GDM1 (cell line): ENCODE measurements around the gene EEF2.
"Not testable (repeated sequence)": the region's sequence is repeated elsewhere in the genome, so short reads cannot be mapped to it uniquely, and the experiment has no call there.

Source experiments
- DNase-seq: peaks from one replicate; lab custom pipeline; 2025; lab: John Stamatoyannopoulos, UW

EEF2 gene

DNA sequence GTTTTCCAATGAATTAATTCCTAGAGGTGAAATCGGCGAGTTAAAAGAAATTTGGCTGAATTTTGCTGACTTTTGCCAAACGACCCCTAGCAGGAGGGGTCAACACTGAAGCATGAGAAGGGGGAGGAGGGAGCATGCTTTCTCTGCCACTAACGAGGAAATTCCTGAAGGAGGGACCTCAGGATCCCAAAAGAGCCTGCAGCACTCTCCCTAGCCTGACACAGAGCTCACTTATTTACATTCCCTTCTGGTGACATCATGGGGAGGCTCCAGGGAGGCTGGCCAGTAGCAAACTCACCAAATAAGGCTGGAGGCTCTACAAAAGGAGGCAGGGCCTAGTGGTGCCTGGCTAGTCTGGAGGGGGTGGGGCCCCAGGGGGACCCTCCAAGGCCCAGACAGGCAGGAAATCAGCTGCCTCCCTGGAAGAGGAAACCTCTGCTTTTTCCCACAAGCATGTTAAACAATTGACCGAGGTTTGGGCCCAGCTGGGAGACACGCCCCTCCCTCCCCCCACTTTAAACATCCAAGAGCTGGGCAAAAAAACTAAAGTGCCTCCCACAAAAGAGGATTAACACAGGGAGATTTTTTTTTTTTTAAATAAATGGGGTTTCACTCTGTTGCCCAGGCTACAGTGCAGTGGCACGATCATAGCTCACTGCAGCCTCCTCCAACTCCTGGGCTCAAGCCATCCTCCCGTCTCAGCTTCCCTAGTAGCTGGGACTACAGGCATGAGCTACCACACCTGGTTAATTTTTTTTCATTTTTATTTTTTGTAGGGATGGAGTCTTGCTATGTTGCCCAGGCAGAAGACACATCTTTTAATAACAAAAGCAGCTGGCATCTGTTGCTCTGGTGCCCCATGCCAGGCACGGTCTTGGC lies 16.5 kb downstream of the EEF2 start:
- no peak for DNase-seq

DNA sequence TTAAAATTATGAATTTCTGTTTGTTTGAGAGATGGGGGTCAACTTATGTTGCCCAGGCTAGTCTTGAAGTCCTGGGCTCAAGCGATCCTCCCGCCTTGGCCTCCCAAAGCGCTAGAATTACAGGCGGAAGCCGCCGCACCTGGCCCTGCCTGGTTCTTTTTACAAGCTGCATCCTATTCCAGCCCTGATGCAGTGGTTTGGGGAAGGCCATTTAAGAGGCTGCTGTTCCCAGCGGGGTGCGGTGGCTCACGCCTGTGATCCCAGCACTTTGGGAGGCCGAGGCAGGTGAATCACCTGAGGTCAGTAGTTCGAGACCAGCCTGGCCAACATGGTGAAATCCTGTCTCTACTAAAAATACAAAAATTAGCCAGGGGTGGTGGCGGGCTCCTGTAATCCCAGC lies 17.3 kb downstream of the EEF2 start:
- DNase-seq, result not testable (repeated sequence)

DNA sequence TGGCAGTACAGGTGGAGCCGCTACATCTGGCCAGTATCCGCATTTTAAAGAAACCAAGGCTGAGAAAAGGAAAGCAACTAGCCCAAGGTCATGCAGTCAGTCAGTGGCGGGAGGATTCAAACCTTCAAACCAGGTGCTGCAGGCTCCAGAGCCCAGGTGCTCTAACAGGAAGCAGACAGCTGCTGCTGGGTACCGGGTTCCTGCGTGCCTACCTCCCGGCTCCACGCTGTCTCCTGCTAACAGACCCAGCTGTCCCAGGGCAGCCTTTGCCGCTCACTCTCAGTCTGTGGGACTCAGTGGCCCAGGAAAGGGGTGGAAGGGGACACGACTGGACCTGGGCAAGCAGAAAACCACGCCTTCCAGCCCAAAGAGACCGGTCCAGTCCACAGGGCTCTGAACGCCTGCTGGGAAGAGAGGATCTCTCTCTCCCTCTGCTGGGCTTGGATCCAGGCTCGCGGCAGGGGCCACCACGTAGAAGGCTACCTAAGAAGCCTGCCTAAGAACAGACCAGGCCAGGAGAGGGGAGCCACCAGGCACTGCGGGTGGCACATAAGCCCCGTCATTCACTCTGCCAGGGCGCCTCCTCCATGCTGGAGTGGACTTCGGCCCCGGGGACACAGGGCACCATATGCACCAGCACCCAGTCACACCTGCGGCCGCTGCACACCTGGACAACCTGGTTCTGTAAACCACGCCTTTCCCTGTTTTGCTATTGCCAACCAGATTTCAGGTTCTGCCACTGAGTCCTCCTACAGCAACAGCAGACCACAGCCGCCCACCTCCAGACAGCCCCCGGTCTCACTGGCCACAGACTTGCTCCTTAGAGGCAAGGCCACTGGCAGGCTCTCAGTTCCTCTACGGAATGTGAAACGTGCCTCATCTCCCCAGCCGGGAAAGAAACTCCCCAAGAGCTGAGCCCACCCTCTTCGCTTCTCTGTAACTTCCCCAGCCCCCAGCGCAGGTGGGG lies 18.9 kb downstream of the EEF2 start:
- DNase-seq, result no peak

DNA sequence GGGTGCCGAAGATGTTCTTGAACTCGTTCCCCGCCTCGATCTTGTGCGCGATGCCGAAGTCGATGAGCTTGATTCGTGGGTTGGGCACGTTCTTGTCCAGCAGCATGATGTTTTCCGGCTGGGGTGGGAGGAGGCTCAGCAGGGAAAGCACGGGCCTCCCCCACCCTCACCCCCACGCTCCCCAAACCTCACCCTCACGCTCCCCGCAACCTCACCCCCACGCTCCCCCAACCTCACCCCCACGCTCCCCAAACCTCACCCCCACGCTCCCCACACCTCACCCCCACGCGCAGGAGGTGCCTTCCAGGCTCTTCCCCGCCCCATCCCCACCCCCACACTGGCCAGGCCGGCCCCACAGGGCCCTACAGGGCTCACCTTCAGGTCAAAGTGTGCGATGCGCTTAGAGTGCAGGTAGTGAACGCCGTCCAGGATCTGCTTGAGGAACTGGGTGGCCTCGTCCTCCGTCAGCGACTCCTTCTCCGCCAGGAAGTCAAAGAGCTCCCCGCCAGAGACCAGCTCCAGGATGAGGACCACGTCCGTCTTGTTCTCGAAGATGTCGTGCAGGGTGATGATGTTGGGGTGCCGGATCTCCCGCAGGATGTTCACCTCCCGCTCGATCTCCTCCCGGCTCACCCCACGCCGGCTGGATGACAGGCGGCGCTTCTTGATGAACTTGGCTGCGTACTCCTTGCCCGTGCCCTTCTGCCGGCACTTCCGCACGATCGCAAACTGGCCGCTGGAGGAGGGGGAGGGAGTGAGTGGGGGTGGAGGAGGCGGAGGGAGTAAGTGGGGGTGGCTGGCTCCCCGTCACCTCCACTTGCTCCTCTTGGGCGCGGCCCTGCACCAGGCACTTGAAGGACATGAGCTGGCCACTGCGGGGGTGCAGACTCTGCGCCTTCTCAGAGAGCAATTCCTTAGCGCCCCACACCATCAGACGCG lies 20.7 kb downstream of the EEF2 start:
- no peak for DNase-seq

DNA sequence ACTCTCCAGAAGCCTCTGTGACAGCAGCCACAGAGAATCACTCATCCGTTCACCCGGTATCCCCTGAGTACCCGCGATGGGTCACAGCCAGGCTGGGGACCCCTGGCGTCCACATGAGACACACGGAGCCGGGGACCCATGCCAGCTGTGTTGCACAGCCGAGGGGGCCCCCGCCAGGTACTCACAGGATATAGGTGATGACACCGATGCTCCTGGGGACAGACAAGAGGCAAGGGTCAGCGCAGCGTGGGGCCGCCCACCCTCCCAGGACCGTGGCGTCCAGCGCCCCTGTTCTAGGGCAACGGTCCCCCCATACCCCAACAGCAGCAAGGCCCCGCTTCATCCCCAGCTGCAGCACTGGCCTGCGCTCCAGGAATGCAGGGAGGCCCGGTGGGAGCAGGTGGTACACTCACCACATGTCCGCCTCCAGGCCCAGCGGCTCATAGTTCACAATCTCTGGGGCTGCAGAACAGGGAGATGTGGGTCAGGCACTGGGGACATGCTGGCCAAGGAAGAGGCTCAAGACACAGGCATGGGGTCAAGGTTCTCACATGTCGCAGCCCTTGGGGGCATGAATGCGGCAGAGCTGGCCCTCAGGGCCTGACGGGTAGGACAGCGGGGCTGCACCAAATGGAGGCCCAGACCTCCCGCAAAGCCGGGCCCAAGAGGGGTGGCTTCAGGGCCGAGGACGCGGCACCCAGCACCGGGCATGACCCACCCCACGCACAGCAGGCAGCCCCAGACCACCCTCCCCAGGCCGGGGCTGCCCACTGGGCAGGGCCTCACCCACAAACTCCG lies 21.6 kb downstream of the EEF2 start:
- no peak for DNase-seq

DNA sequence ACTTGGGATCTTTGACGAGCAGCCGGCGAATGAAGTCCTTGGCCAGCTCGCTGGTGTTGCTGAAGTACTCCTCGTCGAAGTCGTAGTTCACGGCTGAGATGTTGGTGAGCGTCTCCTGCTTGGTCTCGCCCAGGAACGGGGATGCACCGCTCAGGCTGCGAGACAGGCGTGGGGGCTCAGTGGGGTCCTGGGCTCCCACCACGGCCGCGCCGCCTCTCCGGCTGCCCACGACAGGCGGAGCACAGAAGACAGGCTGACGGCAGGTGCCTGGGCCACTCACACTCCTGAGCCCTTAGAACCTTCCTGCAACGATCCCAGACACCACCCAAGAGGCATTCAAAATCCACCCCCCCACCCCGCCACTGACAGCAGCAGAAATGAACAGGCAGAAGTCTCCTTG lies 24.3 kb downstream of the EEF2 start:
- no peak for DNase-seq

DNA sequence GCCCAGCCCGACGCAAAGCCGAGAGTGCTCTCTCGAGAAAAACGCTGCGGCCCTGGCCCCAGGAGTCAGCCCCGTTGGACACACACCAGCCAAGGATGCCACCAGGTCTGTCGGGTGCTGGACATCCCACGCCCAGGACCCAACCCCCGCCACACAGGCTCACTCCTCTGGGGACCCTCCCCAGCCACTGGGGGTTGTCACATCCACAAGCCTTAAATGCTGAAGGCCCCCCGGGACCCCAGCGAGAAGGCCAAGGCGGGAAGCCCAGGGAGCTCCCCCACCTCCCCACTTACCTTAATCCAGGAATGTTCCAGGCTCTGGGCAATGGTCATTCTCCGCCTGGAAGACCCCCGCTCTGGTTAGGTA lies 25.5 kb downstream of the EEF2 start:
- no peak for DNase-seq

DNA sequence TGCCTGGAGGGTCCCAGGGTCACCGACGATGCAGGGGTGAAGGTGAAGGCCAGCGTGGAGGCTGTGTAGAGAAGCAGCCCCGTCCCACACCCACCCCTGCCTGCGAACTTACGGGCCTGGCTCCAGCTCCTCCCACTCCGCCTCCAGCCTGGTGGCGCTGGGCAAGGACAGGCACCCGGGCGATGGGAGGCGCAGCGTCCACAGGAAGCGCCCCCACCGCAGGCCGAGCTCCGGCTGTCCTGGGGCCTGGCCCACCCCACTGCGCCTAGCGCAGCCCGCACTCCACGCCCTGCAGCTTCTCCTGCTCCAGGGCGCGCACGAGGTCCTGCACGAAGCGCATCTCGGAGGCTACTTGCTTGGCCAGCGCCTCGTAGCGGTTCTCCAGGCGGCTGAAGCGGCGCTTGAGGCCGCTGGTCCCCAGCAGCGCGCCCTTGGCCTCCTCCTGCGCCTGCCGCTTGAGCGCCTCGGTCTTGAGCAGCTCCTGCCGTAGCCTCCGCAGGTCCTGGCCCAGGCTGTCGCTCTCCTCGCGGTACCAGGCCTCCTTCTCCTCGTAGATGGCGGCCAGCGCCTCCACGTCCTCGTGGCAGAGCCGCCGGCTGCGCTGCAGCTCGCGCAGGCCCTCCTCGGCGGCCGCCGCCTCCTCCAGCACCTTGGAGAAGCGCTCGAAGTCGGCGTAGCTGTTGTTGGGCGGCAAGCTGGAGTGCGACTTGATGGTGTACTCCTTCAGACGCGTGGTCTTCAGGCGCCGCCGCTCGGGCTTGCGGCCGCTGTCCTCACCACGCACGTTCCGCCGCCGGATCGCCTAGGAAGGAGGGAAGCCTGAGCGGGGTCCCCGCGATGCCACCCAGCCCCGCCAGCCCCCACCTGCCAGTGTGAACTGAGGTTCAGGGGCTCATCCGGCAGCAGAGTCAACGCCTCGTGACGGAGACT lies 26.2 kb downstream of the EEF2 start:
- no peak for DNase-seq

DNA sequence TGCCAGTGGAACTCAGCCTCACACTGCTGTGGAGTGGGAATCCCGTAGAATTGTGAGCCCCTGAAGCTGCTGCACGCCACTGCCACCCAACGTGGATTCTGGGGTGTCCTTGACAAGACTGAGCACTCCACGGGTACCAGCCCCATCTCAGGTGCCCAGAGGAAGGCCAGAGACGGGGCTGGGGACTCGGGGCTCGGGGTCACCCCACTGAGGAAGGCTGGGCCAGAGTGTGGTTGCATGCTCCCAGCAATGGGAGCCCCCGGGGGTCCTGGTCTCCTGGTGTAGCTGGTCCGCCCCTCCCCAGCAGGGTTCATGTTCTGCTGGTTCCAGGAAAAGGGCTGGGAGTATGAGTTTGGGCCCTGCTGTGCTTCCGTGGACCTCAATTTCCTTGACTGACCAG lies 29.6 kb downstream of the EEF2 start:
- DNase-seq, result no peak

DNA sequence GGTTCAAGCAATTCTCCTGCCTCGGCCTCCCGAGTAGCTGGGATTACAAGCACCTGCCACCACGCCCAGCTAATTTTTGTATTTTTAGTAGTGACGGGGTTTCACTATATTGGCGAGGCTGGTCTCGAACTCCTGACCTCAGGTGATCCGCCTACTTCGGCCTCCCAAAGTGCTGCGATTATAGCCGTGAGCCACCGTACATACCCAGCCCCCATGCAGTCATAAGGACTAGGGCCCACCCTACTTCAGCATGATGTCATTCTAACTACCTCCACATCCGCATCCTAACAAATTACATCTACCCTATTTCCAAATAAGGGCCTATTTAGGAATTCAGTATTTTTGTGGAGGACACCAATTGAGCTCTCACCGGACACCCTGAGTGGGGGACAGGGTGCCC lies 30.0 kb downstream of the EEF2 start:
- not testable (repeated sequence) for DNase-seq

DNA sequence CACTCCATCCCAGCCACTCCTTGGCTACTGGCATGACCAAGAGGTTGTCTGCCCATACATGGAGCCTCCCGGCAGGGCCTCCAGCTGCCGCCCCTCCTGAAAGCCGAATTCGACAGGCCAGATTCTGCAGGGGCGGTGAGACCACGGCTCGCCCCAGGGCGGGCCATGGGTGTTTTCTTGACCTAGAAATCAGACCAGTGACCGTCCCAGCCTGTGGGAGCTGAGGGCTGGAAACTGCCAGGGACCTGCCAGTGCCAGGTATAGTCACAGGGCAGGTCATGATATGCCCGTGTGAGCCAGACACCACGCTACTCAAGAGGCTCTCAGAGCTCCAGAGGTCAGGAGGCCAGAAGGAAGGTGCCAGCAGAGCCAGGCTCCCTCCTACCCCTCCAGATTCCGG lies 31.2 kb downstream of the EEF2 start:
- DNase-seq, result no peak

DNA sequence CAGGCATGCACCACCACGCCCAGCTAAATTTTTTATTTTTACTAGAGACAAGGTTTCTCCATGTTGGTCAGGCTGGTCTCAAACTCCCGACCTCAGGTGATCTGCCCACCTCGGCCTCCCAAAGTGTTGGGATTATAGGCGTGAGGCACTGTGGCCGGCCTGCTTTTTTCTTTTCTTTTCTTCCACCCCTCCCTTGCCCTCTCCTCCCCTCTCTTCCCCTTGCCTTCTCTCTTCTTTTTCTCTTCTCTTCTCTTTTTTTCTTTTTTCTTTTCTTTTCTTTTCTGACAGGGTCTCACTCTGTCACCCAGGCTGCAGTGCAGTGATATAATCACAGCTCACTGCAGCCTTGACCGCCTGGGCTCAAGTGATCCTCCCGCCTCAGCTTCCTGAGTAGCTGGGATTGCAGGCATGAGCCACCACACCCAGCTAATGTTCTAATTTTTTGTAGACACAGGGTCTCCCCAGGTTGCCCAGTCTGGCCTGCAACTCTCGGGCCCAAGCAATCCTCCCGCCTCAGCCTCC lies 32.4 kb downstream of the EEF2 start:
- DNase-seq, result not testable (repeated sequence)

DNA sequence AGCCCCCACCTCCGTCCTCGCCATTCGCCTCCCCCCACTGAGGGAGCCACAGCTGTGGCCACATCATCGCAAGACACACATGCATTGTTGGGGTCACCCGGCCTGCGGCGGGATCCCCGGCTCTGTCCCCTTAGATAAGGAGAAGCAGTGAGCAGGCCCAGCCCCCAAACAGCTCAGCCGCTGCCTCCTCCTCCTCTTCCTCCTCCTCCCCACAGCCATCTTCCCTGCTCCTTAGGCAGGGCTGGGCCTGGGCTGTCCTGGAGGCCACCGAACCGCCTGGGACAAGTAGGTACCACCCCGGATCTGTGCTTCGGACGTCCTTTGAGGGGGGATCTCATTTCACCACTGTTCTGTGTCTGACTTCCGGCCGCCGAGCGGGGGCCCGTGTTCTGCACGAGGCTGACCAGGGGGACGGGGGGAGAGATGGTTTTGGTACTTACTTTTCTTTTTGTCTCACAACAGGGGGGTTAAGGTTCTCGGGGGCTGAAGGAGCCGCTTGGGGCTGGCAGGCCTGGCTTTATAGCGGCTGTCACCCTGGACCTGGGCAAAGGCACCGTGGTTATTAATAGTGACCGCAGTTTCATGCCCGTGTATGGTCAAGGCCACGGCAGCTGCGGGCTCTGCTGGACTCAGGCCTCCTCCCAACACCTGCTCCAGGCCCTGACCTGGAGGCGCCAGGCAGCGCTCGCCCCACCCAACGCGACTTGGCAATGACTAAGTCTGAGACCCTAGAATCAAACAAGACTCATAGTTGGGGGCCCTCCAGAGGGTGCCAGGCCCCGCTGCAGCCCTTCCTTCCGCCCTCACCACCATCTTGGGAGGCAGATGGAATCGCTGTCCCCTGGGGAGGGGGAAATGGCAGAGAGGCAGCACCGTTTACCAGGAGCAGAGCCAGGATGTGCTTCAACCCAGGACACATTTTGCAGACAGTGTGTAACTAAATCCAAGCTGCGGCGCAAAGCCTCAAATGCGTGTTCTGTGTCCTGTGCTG lies 34.1 kb downstream of the EEF2 start:
- no peak for DNase-seq

DNA sequence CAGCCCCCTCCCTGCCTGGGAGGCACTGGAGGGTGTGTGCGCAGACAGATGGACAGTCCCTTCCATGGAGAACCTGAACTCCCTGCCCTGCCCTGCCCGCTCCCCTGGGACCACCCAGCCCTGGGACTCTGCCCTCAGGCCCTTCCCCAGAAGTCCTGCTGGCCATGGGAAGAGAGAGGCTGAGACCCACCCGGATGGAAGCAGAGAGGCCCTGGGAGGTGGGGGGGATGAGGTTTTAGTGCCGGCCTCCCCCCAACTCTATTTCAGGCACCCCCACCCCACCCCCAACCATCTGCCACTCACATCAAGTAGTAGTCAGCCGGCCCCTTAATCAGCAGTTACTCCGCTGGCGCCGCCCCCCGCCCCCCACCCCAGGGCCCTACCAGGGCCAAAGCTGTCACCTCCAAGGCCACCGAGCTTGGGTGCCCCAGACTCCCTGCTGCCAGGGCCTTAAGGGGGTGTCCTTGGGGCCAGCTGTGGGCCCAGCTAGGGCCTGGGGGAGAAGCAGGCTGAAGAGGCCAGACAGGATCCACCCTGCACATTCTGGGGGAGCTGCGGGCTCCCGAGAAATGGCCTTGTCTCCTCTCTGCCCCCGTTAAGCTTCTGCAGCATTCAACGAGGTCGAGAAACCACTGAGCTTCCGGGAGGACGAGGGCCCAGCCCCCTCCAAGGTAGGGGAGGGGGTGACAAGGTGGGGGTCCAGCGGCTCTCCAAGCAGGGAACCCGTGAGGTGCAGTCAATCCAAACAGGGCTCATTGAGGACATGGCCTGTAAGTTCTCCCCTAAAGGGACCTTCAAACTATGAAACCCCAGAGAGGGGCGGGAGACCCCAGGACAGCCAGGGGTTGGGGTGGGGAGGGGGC lies 35.0 kb downstream of the EEF2 start:
- no peak for DNase-seq

DNA sequence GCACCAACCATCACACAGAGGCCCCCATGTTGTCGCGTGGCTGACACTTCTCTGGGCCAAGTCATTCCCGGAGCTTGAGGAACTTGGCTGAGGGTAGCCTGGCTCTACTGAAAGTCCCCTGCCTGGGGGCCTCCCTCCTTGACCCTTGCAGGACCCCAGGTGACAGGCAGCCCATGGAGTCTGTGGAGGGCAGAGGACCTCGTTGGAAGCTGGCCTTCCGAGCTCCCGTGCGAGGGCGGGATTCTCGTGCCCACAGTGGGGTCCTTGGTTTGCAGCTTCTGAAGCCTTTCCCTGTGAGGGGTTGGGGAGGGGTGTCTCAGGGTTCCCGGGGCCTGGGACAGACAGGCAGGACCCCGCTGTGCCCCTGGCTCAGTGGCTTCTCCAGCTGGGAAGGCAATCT lies 36.0 kb downstream of the EEF2 start:
- no peak for DNase-seq

DNA sequence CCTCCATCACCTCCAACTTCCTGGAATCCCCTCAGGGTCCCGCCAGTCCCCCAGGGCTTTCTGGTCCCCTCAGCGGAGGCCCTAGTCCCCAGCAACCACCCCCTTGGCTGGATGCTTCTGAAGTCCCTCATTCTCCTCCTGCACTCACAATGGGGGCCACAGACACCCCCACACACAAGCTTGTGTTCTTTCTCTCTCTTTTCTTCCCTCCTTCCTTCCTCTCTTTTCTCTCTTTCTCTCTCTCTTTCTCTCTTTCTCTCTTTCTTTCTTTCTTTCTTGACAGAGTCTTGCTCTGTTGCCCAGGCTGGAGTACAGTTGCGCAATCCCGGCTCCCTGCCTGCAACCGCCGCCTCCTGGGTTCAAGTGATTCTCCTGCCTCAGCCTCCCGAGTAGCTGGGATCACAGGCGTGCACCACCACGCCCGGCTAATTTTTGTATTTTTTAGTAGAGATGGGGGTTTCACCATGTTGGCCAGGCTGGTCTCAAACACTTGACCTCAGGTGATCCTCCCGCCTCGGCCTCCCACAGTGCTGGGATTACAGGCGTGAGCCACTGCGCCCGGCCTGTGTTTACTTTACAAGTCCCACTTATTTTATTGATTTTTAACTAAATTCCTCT lies 37.8 kb downstream of the EEF2 start:
- DNase-seq, result not testable (repeated sequence)

DNA sequence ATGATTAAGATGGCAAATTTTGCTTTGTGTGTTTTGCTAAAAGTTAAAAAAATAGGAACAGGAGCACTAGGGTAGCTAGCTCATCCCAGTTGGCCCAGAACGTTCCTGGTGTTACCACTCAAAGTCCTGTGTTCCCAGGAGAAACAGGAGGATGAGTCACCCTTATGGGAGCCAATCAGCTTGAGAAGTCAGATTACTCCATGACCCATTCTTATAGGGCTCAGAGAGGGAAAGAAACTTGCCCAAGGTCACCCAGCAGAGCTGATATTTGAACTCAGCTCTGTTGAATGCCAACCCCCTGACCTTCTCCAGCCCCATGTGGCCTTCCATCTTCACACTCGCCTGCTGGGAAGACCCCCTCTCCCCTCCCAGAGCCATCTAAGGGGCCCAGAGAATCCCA lies 39.4 kb downstream of the EEF2 start:
- no peak for DNase-seq
